CD14-positive monocyte (primary cell): Measurements from ENCODE around the gene GRID1. TPM values are rescaled to one million over a fixed set of nuclear protein-coding genes. Genes with fewer than 3 reads are reported as not detected.
"Not testable (repeated sequence)": the region's sequence is repeated elsewhere in the genome, so short reads cannot be mapped to it uniquely, and the experiment has no call there.

Source experiments
- DNase-seq, 3 donors: peaks; one replicate each; pipeline ENCODE4 v3.0.0-alpha.2; 2011 to 2022
- H2AFZ ChIP-seq: 2 replicates; pipeline ENCODE4 v1.6.0; 2012; ENCODE audit warnings: mild to moderate bottlenecking, low read depth, low read length, inconsistent platforms; ENCODE audit not compliant: insufficient read depth, poor library complexity, severe bottlenecking
- H3K27ac ChIP-seq, 2 donors: 1 replicate in 1 of 2; 2 replicates in 1 of 2; pipeline ENCODE4 v1.5.1; 2012 to 2013; ENCODE audit warnings: low read length in 2 of 2, control low read depth in 1 of 2, inconsistent platforms in 1 of 2, low read depth in 1 of 2, mild to moderate bottlenecking in 1 of 2
- H3K27me3 ChIP-seq, 2 donors: one replicate each; pipeline versions ENCODE4 v1.6.0 to v1.6.1; 2011 to 2013; ENCODE audit warnings: low read length in 2 of 2; ENCODE audit not compliant: control insufficient read depth in 2 of 2, insufficient read depth in 2 of 2
- H3K36me3 ChIP-seq, 2 donors: replicated peaks in 1 of 2; 1 replicate in 1 of 2; 2 replicates in 1 of 2; pipeline versions ENCODE4 v1.5.1 to v1.6.1; 2012 to 2013; ENCODE audit warnings: low read length in 2 of 2, control low read depth in 1 of 2, inconsistent platforms in 1 of 2, mild to moderate bottlenecking in 1 of 2; ENCODE audit not compliant: insufficient read depth in 2 of 2, control insufficient read depth in 1 of 2
- H3K4me1 ChIP-seq, 2 donors: 1 replicate in 1 of 2; 2 replicates in 1 of 2; pipeline versions ENCODE4 v1.5.1 to v1.6.1; 2012 to 2013; ENCODE audit warnings: low read length in 2 of 2, control low read depth in 1 of 2, inconsistent platforms in 1 of 2, mild to moderate bottlenecking in 1 of 2, moderate library complexity in 1 of 2; ENCODE audit not compliant: insufficient read depth in 2 of 2, control insufficient read depth in 1 of 2
- H3K4me2 ChIP-seq: replicated peaks from 2 replicates; pipeline ENCODE3; 2012; ENCODE audit warnings: low read length, moderate library complexity, mild to moderate bottlenecking; ENCODE audit not compliant: poor library complexity, severe bottlenecking; ENCODE audit errors: extremely low read depth
- H3K4me3 ChIP-seq, 3 experiments: fragments of 200-600 bp in 1 of 3; sonication (generic) in 1 of 3; replicated peaks in 1 of 3; 1 replicate in 2 of 3; 2 replicates in 1 of 3; pipeline ENCODE4 v1.5.1; 2011 to 2013; ENCODE audit warnings: low read length in 3 of 3, mild to moderate bottlenecking in 3 of 3, control low read depth in 2 of 3, low read depth in 2 of 3, inconsistent platforms in 1 of 3, moderate library complexity in 1 of 3
- H3K79me2 ChIP-seq: 2 replicates; pipeline ENCODE4 v1.6.0; 2012; ENCODE audit warnings: mild to moderate bottlenecking, control low read depth, inconsistent platforms, low read length, moderate library complexity; ENCODE audit not compliant: insufficient read depth
- H3K9ac ChIP-seq: 2 replicates; pipeline ENCODE4 v1.6.0; 2017; ENCODE audit warnings: low read length, mild to moderate bottlenecking; ENCODE audit not compliant: insufficient read depth, poor library complexity, severe bottlenecking
- H3K9me3 ChIP-seq, 2 donors: replicated peaks in 1 of 2; 1 replicate in 1 of 2; 2 replicates in 1 of 2; pipeline versions ENCODE4 v1.5.1 to v1.6.1; 2012 to 2013; ENCODE audit warnings: low read length in 2 of 2, control low read depth in 1 of 2; ENCODE audit not compliant: control insufficient read depth in 1 of 2, insufficient read depth in 1 of 2
- H4K20me1 ChIP-seq: 2 replicates; pipeline ENCODE4 v1.6.0; 2012; ENCODE audit warnings: mild to moderate bottlenecking, low read length, control low read depth, moderate library complexity; ENCODE audit not compliant: insufficient read depth
- H3K27ac Mint-ChIP-seq, 7 donors: one replicate each; pipeline ENCODE4 v1.8.0; 2020; ENCODE audit warnings: mild to moderate bottlenecking in 7 of 7, mixed read lengths in 7 of 7, moderate library complexity in 6 of 7, inconsistent platforms in 2 of 7
- H3K27me3 Mint-ChIP-seq, 3 donors: one replicate each; pipeline ENCODE4 v1.8.0; 2021 to 2022; ENCODE audit warnings: low read depth in 3 of 3, mild to moderate bottlenecking in 3 of 3, mixed read lengths in 3 of 3, moderate library complexity in 3 of 3, inconsistent platforms in 1 of 3
- H3K36me3 Mint-ChIP-seq, 2 donors: one replicate each; pipeline ENCODE4 v1.8.0; 2020; ENCODE audit warnings: mixed read lengths in 2 of 2, inconsistent platforms in 1 of 2, mild to moderate bottlenecking in 1 of 2
- H3K4me1 Mint-ChIP-seq: one replicate; pipeline ENCODE4 v1.8.0; 2020; ENCODE audit warnings: mild to moderate bottlenecking, mixed read lengths
- H3K4me3 Mint-ChIP-seq, 2 donors: one replicate each; pipeline ENCODE4 v1.8.0; 2020; ENCODE audit warnings: mild to moderate bottlenecking in 2 of 2, mixed read lengths in 2 of 2, moderate library complexity in 1 of 2
- H3K9me3 Mint-ChIP-seq, 7 donors: one replicate each; pipeline ENCODE4 v1.8.0; 2020 to 2022; ENCODE audit warnings: mixed read lengths in 7 of 7, mild to moderate bottlenecking in 6 of 7, moderate library complexity in 6 of 7, inconsistent platforms in 2 of 7
- whole genome bisulfite sequencing: methylation state at CpG from one replicate; pipeline ENCODE4 v1.1.5; 2013; ENCODE audit warnings: missing lambda C conversion rate; ENCODE audit not compliant: insufficient coverage; 5-methylcytosine and 5-hydroxymethylcytosine counted together
- intact Hi-C, 2 donors: fragments of 100-400 bp; cut with micrococcal nuclease; formaldehyde crosslinking; loops; one replicate each; pipeline versions ENCODE4 v1.15.0 to v1.15.1; 2023
- polyA plus RNA-seq, 3 donors: library from polyadenylated mRNA; depleted of rRNA in 1 of 3; unstranded in 2 of 3; stranded (reverse) in 1 of 3; fragments of 300-500 nt in 2 of 3; fragments of >200 nt in 1 of 3; fragmentation: Illumina TruSeq in 2 of 3; gene quantifications; 1 replicate in 2 of 3; 2 replicates in 1 of 3; pipeline ENCODE4 v1.2.3, GENCODE V29; 2012 to 2021
- TF ChIP-seq, protein P1 (sequence below): fragments of 200-600 bp; IDR thresholded peaks from one replicate; pipeline ENCODE4 v1.8.0; 2022; ENCODE audit warnings: antibody characterized with exemption, mild to moderate bottlenecking

The GRID1 gene
- polyA plus RNA-seq, 3 donors: not detected

DNA sequence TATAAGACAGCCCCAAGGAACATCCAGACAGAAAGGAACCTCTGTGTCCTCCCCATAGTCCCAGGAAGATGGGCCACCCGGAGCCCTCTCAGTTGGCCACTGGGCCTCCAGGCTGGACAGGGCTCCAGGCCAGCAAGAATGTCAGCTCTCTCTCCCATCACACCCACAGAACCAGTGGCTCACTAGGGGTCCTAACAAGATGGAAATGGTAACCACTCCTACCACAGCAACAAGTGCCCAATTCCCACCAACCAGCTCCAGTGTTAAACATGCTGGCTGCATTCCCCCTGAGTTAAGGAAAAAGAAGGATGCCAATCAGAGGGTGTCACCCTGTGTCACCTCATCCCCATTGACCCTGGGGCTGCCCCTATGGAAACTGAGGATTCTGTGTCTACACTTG lies 333.0 kb downstream of the GRID1 start:
- Mint-ChIP-seq H3K27ac (no peak overlapping the region), H3K4me1 (no peaks in the 10 kb centered on the region), H3K9me3 (peaks cover 5 to 21% (median 10%) of the 10 kb centered on the region in 7 donors), H3K4me3 (no peak overlapping the region), H3K36me3 (no peaks in the 10 kb centered on the region), H3K27me3 (peaks cover 0 to 2% (median under 1%) of the 10 kb centered on the region in 3 donors)
- H3K4me3 ChIP-seq: no peak overlapping the region
- H3K9me3 ChIP-seq: peaks cover 0 to 12% of the 10 kb centered on the region in 2 donors
- no peak overlapping the region for H3K4me2 ChIP-seq
- TF ChIP-seq, protein P1, sequence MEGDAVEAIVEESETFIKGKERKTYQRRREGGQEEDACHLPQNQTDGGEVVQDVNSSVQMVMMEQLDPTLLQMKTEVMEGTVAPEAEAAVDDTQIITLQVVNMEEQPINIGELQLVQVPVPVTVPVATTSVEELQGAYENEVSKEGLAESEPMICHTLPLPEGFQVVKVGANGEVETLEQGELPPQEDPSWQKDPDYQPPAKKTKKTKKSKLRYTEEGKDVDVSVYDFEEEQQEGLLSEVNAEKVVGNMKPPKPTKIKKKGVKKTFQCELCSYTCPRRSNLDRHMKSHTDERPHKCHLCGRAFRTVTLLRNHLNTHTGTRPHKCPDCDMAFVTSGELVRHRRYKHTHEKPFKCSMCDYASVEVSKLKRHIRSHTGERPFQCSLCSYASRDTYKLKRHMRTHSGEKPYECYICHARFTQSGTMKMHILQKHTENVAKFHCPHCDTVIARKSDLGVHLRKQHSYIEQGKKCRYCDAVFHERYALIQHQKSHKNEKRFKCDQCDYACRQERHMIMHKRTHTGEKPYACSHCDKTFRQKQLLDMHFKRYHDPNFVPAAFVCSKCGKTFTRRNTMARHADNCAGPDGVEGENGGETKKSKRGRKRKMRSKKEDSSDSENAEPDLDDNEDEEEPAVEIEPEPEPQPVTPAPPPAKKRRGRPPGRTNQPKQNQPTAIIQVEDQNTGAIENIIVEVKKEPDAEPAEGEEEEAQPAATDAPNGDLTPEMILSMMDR: no peak
- no peaks in the 10 kb centered on the region for H3K27me3 ChIP-seq
- no peaks in the 10 kb centered on the region for H4K20me1 ChIP-seq
- WGBS: 100% methylated on average over 1 of the region's 1 CpG
- H3K4me1 ChIP-seq: no peaks in the 10 kb centered on the region
- intact Hi-C loops: no loop called here
- no peak overlapping the region for H3K9ac ChIP-seq
- H3K36me3 ChIP-seq: no peaks in the 10 kb centered on the region
- no peak overlapping the region for H2AFZ ChIP-seq
- no peaks in the 10 kb centered on the region for H3K79me2 ChIP-seq
- DNase-seq: no peak
- H3K27ac ChIP-seq: no peak overlapping the region

DNA sequence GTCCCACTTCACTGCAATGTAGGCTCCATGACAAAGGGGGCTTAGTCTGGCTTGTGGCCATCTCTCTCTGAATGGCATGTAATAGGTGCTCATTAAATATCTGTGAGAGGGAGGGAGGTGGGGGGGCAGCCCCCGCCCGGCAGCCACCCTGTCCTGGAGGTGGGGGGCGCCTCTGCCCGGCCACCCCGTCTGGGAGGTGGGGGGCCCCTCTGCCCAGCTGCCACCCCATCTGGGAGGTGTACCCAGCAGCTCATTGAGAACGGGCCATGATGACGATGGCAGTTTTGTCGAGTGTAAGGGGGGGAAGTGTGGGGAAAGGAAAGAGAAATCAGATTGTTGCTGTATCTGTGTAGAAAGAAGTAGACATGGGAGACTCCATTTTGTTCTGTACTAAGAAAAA lies 334.5 kb downstream of the GRID1 start:
- not testable (repeated sequence) for H3K27me3 Mint-ChIP-seq, H3K4me3 Mint-ChIP-seq
- peaks cover 0 to 12% of the 10 kb centered on the region in 2 donors for H3K9me3 ChIP-seq

More for the DNA sequence above, 334.5 kb downstream of the GRID1 start:
- H3K27ac Mint-ChIP-seq, H3K4me1 Mint-ChIP-seq, H3K4me2 ChIP-seq, H3K27ac ChIP-seq, intact Hi-C loops, H2AFZ ChIP-seq, DNase-seq, H4K20me1 ChIP-seq, H3K79me2 ChIP-seq, H3K36me3 ChIP-seq, H3K4me1 ChIP-seq, H3K27me3 ChIP-seq, H3K9ac ChIP-seq, H3K36me3 Mint-ChIP-seq, H3K4me3 ChIP-seq: not testable (repeated sequence)
- peaks cover 5 to 21% (median 10%) of the 10 kb centered on the region in 7 donors for H3K9me3 Mint-ChIP-seq
- 92% methylated on average over 7 of the region's 8 CpGs for WGBS
